K562 (cell line): ENCODE measurements around the gene ACADVL. TPM values are rescaled to one million over a fixed set of nuclear protein-coding genes. Genes with fewer than 3 reads are reported as not detected.

ENCODE experiments used
- ATAC-seq: fragments of 200-7000 bp; cut with Tn5 transposase; 3 replicates; pipeline ENCODE4 v1.9.1; 2020; ENCODE audit warnings: moderate library complexity
- BruUV-seq: library from RNA; stranded (reverse); fragments of 400-500 nt; replicated peaks from 2 replicates; lab custom pipeline; 2021; lab: Mats Ljungman, UMichigan
- CTCF ChIA-PET: fragments of 300-600 bp; formaldehyde crosslinking; extraction: SDS; loops from one replicate; lab custom pipeline; 2021; ENCODE audit warnings: low intra/inter-chr PET ratio; lab: Yijun Ruan, JAX
- POLR2A ChIA-PET: fragments of 300-600, 350-650 bp; sonication (Branson Sonifier 250); formaldehyde crosslinking; extraction: SDS; loops from one replicate; lab custom pipeline; 2021; ENCODE audit warnings: antibody characterized with exemption, inconsistent platforms; lab: Yijun Ruan, JAX
- DNase-seq, 4 experiments: peaks; one replicate each; pipeline versions ENCODE4 v3.0.0 to v3.0.0-alpha.2; 2011 to 2018; ENCODE audit warnings: low spot score in 3 of 4, mixed read lengths in 3 of 4; ENCODE audit errors: extremely low read depth in 1 of 4
- FAIRE-seq: peaks from 2 replicates; lab custom pipeline; 2011; peaks lifted over from hg19 to GRCh38; lab: Jason Lieb, UNC
- H2AFZ ChIP-seq: 2 replicates; pipeline ENCODE4 v1.6.0; 2011; ENCODE audit warnings: low read depth, low read length, control low read depth, inconsistent platforms
- H3K27ac ChIP-seq: fragments of 200-600 bp; 3 replicates; pipeline ENCODE4 v1.8.0; 2011; ENCODE audit warnings: low read depth, mild to moderate bottlenecking, control low read depth, inconsistent platforms, low read length, moderate library complexity, mixed read lengths; ENCODE audit errors: extremely low read depth
- H3K27me3 ChIP-seq, 2 experiments: fragments of 300-600 bp in 1 of 2; 2 replicates in 1 of 2; 3 replicates in 1 of 2; pipeline versions ENCODE4 v1.6.0 to v1.8.0; 2011; ENCODE audit warnings: inconsistent platforms in 2 of 2, low read length in 2 of 2, mild to moderate bottlenecking in 1 of 2, mixed read lengths in 1 of 2, moderate library complexity in 1 of 2; ENCODE audit not compliant: control insufficient read depth in 2 of 2, insufficient read depth in 2 of 2
- H3K36me3 ChIP-seq: fragments of 300-600 bp; 3 replicates; pipeline ENCODE4 v1.8.0; 2011; ENCODE audit warnings: mild to moderate bottlenecking, low read length, inconsistent platforms; ENCODE audit not compliant: control insufficient read depth, insufficient read depth
- H3K4me1 ChIP-seq, 2 experiments: fragments of 200-600 bp in 1 of 2; replicated peaks in 1 of 2; 2 replicates in 1 of 2; 3 replicates in 1 of 2; pipeline versions ENCODE4 v1.5.1 to v1.8.0; 2011; ENCODE audit warnings: inconsistent platforms in 2 of 2, low read length in 2 of 2, mild to moderate bottlenecking in 1 of 2, mixed read lengths in 1 of 2, moderate library complexity in 1 of 2; ENCODE audit not compliant: control insufficient read depth in 2 of 2, insufficient read depth in 2 of 2
- H3K4me2 ChIP-seq: 2 replicates; pipeline ENCODE4 v1.6.1; 2011; ENCODE audit warnings: low read length, control low read depth, inconsistent platforms, mixed read lengths; ENCODE audit not compliant: insufficient read depth
- H3K4me3 ChIP-seq: fragments of 200-600 bp; sonication (generic), shearing (Covaris generic); 2 replicates; pipeline ENCODE4 v1.5.1; 2016; ENCODE audit warnings: control low read depth, inconsistent platforms
- H3K79me2 ChIP-seq: fragments of 200-600 bp; 3 replicates; pipeline ENCODE4 v1.8.0; 2011; ENCODE audit warnings: low read length, inconsistent platforms; ENCODE audit not compliant: control insufficient read depth, insufficient read depth
- H3K9ac ChIP-seq, 2 experiments: 2 replicates each; pipeline versions ENCODE4 v1.6.0 to v1.6.1; 2011; ENCODE audit warnings: low read depth in 2 of 2, low read length in 2 of 2, control low read depth in 1 of 2, inconsistent platforms in 1 of 2, mild to moderate bottlenecking in 1 of 2, mixed read lengths in 1 of 2; ENCODE audit not compliant: insufficient read depth in 1 of 2
- H3K9me1 ChIP-seq: one replicate; pipeline ENCODE4 v1.6.0; 2011; ENCODE audit warnings: inconsistent platforms, mild to moderate bottlenecking, low read length, moderate library complexity; ENCODE audit not compliant: control insufficient read depth, insufficient read depth
- H3K9me3 ChIP-seq: replicated peaks from 2 replicates; pipeline ENCODE4 v1.5.1; 2011; ENCODE audit warnings: low read depth, low read length, inconsistent platforms; ENCODE audit not compliant: control insufficient read depth, insufficient read depth
- H4K20me1 ChIP-seq: replicated peaks from 2 replicates; pipeline ENCODE4 v1.6.1; 2011; ENCODE audit warnings: low read length, inconsistent platforms, mixed read lengths; ENCODE audit not compliant: control insufficient read depth, insufficient read depth
- ATF1 ChIP-seq, 2 experiments: fragments of 450-650 bp in 1 of 2; IDR thresholded peaks; 2 replicates each; pipeline ENCODE4 v1.6.1; 2016; ENCODE audit warnings: missing compliant biosample characterization in 1 of 2, missing genetic modification characterization in 1 of 2
- CEBPG ChIP-seq, 3 experiments: fragments of 200-800 bp in 1 of 3; sonication (Bioruptor generic) in 1 of 3; sonication (generic) in 1 of 3; formaldehyde crosslinking in 1 of 3; IDR thresholded peaks in 2 of 3; conservative IDR thresholded peaks in 1 of 3; 2 replicates each; pipeline versions ENCODE4 v1.6.1 to v1.8.0; 2016 to 2022; ENCODE audit warnings: missing compliant biosample characterization in 2 of 3, missing genetic modification characterization in 2 of 3, mild to moderate bottlenecking in 1 of 3, missing genetic modification reagents in 1 of 3
- HSF4 ChIP-seq: fragments of 250-450 bp; sonication (Bioruptor Pico); IDR thresholded peaks from 2 replicates; pipeline ENCODE4 v2.1.2; 2022; ENCODE audit warnings: mild to moderate bottlenecking, moderate library complexity, borderline replicate concordance
- PHB ChIP-seq: fragments of 250-450 bp; sonication (Bioruptor Pico); IDR thresholded peaks from 2 replicates; pipeline ENCODE4 v1.5.0; 2021
- ZNF146 ChIP-seq: IDR thresholded peaks from one replicate; pipeline ENCODE4 v1.6.1; 2018; ENCODE audit warnings: missing compliant biosample characterization; ENCODE audit not compliant: unreplicated experiment
- ZNF717 ChIP-seq: fragments of 250-450 bp; sonication (Bioruptor Pico); IDR thresholded peaks from 2 replicates; pipeline ENCODE4 v1.5.0; 2021
- WGBS: fragments of 100-300 bp; shearing (Covaris generic); methylation state at CpG from one replicate; pipeline ENCODE4 v1.1.6; 2016; ENCODE audit warnings: low coverage, mixed read lengths; ENCODE audit not compliant: insufficient coverage; ENCODE audit errors: missing lambda C conversion rate; 5-methylcytosine and 5-hydroxymethylcytosine counted together
- in situ Hi-C: fragments of 300-500 bp; cut with MboI; formaldehyde crosslinking; loops from 4 replicates; pipeline ENCODE4 v1.15.0; 2018; ENCODE audit warnings: inconsistent platforms, mixed read lengths
- intact Hi-C: fragments of 100-400 bp; cut with micrococcal nuclease; formaldehyde crosslinking; loops from 2 replicates; pipeline ENCODE4 v1.14.2; 2022
- polyA plus RNA-seq, 8 experiments: library from polyadenylated mRNA; depleted of rRNA in 4 of 8; stranded (reverse) in 5 of 8; unstranded in 3 of 8; fragments of >200 nt; fragmentation: Nextera tagmentation in 2 of 8; fragmentation: Illumina TruSeq in 1 of 8; extraction: Ambion mirVana in 2 of 8; extraction: Trizol in 1 of 8; gene quantifications; 2 replicates each; pipeline versions ENCODE4 v1.2.1 to v1.2.3, GENCODE V29; 2011 to 2014; ENCODE audit warnings: inconsistent platforms in 1 of 8, missing spikeins in 1 of 8
- total RNA-seq, 7 experiments: library from RNA; depleted of rRNA in 6 of 7; stranded (reverse); fragments of >200 nt in 6 of 7; fragmentation: Illumina TruSeq in 2 of 7; extraction: Trizol in 2 of 7; gene quantifications; 2 replicates each; pipeline versions ENCODE4 v1.2.1 to v1.2.3, GENCODE V29; 2011 to 2021; ENCODE audit warnings: low replicate concordance in 1 of 7
- TF ChIP-seq, protein P1 (sequence below): sonication (generic); formaldehyde crosslinking; IDR thresholded peaks from 2 replicates; pipeline ENCODE4 v1.8.0; 2022; ENCODE audit warnings: missing genetic modification reagents, mild to moderate bottlenecking, borderline replicate concordance
- TF ChIP-seq, protein P2 (sequence below), 2 experiments: fragments of 450-650 bp in 1 of 2; sonication (generic) in 1 of 2; formaldehyde crosslinking in 1 of 2; IDR thresholded peaks; 2 replicates each; pipeline versions ENCODE4 v1.7.1 to v1.9.0; 2016 to 2022; ENCODE audit warnings: inconsistent platforms in 1 of 2, mild to moderate bottlenecking in 1 of 2, missing genetic modification reagents in 1 of 2

ACADVL gene
- total and polyA plus RNA-seq, 9 of the 15 experiments (the other 6 are each of a cell fraction or from before 2014, with no cell fraction given): 25.5 to 449 (median 214) TPM

DNA sequence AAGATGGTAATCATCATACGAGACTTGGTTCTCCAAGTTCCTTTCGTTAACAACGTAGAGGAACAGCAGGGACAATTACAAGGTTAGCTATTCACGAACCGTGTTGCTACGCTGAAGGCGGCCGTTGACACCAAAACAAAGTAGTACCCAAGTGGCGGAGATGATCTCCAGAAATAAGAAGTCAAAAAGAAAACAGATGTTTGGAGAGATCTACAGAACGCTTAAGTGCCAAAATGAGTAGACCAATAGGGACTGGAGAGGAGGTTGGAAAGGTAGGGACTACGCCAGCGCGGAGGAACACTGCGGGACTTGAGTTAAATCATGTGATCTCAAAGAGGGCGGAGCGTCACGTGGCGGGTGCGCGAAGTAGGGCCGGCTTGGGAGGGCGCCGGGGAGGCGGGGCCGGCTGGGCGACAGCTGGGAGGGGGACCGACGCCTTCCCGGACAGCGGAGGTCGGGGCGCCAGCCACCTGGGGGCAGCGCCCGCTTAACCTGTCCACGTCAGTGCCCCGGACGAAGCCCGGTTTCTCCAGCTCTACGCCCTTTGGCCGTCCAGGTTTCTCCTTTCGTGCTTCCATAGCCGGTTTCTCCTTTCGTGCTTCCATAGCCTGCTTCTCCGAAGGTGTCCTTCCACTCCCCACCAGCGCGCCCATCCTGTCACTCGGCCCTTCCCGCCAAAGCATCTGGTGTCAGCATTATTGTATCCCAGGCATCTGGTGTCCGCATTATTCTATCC is 23.1 kb downstream of the ACADVL start:
- intact Hi-C loops (no loop called here), in situ Hi-C loops (no loop called here)
- Histone ChIP-seq H4K20me1 (no peaks in the 10 kb centered on the region), H3K79me2 (peaks cover 48% of the 10 kb centered on the region), H3K4me2 (peak overlapping the region; percentile 90), H3K27ac (peak overlapping the region; percentile 98), H3K4me3 (peak overlapping the region; percentile 68), H3K9me1 (no peaks in the 10 kb centered on the region), H3K9ac (peak overlapping the region; percentile 80 to 97), H3K4me1 (peaks cover 17 to 22% of the 10 kb centered on the region in 2 experiments; a peak in 4 of 5 replicates), H2AFZ (peak overlapping the region; percentile 91), H3K27me3 (no peaks in the 10 kb centered on the region), H3K36me3 (peaks cover 53% of the 10 kb centered on the region), H3K9me3 (no peaks in the 10 kb centered on the region)
- DNase-seq (peak; percentile 70 to 95 (median 79)), FAIRE-seq (peak; percentile 95), ATAC-seq (peak; percentile 62)
- no TSS peak for BruUV-seq
- ChIA-PET POLR2A (interaction anchor here (0.7 to 3.6 kb wide), 9 partner anchors 8 to 443 kb away, joined by 3 to 16 read pairs (median 4); partner anchors contain the start of genes ACADVL, CTDNEP1, DLG4 and DVL2), CTCF (no interaction called here)
- WGBS: 6% methylated on average over 37 of the region's 49 CpGs
- TF ChIP-seq, protein P1, sequence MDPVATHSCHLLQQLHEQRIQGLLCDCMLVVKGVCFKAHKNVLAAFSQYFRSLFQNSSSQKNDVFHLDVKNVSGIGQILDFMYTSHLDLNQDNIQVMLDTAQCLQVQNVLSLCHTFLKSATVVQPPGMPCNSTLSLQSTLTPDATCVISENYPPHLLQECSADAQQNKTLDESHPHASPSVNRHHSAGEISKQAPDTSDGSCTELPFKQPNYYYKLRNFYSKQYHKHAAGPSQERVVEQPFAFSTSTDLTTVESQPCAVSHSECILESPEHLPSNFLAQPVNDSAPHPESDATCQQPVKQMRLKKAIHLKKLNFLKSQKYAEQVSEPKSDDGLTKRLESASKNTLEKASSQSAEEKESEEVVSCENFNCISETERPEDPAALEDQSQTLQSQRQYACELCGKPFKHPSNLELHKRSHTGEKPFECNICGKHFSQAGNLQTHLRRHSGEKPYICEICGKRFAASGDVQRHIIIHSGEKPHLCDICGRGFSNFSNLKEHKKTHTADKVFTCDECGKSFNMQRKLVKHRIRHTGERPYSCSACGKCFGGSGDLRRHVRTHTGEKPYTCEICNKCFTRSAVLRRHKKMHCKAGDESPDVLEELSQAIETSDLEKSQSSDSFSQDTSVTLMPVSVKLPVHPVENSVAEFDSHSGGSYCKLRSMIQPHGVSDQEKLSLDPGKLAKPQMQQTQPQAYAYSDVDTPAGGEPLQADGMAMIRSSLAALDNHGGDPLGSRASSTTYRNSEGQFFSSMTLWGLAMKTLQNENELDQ (CRISPR knock-in tag): no peak
- TF ChIP-seq CEBPG (CRISPR knock-in tag; IDR thresholded peaks at IDR 0.05): no peak
- no peak for TF ChIP-seq CEBPG (tag; conservative IDR thresholded peaks at IDR 0.05 in 1 of 2, IDR thresholded peaks at IDR 0.05 in 1 of 2)
- TF ChIP-seq ZNF146 (CRISPR knock-in tag): no peak
- TF ChIP-seq HSF4 (CRISPR knock-in tag): no peak
- TF ChIP-seq PHB (CRISPR knock-in tag): no peak
- TF ChIP-seq, protein P2, sequence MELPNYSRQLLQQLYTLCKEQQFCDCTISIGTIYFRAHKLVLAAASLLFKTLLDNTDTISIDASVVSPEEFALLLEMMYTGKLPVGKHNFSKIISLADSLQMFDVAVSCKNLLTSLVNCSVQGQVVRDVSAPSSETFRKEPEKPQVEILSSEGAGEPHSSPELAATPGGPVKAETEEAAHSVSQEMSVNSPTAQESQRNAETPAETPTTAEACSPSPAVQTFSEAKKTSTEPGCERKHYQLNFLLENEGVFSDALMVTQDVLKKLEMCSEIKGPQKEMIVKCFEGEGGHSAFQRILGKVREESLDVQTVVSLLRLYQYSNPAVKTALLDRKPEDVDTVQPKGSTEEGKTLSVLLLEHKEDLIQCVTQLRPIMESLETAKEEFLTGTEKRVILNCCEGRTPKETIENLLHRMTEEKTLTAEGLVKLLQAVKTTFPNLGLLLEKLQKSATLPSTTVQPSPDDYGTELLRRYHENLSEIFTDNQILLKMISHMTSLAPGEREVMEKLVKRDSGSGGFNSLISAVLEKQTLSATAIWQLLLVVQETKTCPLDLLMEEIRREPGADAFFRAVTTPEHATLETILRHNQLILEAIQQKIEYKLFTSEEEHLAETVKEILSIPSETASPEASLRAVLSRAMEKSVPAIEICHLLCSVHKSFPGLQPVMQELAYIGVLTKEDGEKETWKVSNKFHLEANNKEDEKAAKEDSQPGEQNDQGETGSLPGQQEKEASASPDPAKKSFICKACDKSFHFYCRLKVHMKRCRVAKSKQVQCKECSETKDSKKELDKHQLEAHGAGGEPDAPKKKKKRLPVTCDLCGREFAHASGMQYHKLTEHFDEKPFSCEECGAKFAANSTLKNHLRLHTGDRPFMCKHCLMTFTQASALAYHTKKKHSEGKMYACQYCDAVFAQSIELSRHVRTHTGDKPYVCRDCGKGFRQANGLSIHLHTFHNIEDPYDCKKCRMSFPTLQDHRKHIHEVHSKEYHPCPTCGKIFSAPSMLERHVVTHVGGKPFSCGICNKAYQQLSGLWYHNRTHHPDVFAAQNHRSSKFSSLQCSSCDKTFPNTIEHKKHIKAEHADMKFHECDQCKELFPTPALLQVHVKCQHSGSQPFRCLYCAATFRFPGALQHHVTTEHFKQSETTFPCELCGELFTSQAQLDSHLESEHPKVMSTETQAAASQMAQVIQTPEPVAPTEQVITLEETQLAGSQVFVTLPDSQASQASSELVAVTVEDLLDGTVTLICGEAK (IDR thresholded peaks at IDR 0.05): peak; percentile 71
- TF ChIP-seq, protein P2 (CRISPR knock-in tag; IDR thresholded peaks at IDR 0.05): no peak
- no peak for TF ChIP-seq ZNF717 (CRISPR knock-in tag)
- TF ChIP-seq ATF1 (CRISPR knock-in tag; IDR thresholded peaks at IDR 0.05): no peak
- peak; percentile 89 for TF ChIP-seq ATF1 (tag; IDR thresholded peaks at IDR 0.05)
